HepG2 (cell line): ENCODE data around the gene ELMOD3. TPM values are rescaled to one million over a fixed set of nuclear protein-coding genes. Genes with fewer than 3 reads are reported as not detected.

Experiments
- ATAC-seq: fragments of 200-7000 bp; cut with Tn5 transposase; 3 replicates; pipeline ENCODE4 v1.9.1; 2020; ENCODE audit warnings: mild to moderate bottlenecking, moderate library complexity
- BruUV-seq: library from RNA; stranded (reverse); fragments of 400-500 nt; replicated peaks from 2 replicates; lab custom pipeline; 2021; lab: Mats Ljungman, UMichigan
- CTCF ChIA-PET: fragments of 300-600 bp; formaldehyde crosslinking; extraction: SDS; loops from one replicate; lab custom pipeline; 2021; ENCODE audit warnings: low total read pairs, inconsistent platforms, low intra/inter-chr PET ratio; lab: Yijun Ruan, JAX
- POLR2A ChIA-PET: fragments of 350-600 bp; sonication (Branson Sonifier 250); formaldehyde crosslinking; loops from one replicate; lab custom pipeline; 2020; ENCODE audit warnings: antibody characterized with exemption, inconsistent platforms; lab: Yijun Ruan, JAX
- DNase-seq: peaks from one replicate; pipeline ENCODE4 v3.0.0-alpha.2; 2015; ENCODE audit warnings: low spot score
- FAIRE-seq: peaks from 3 replicates; lab custom pipeline; 2011; peaks lifted over from hg19 to GRCh38; lab: Jason Lieb, UNC
- H2AFZ ChIP-seq: one replicate; pipeline ENCODE4 v1.6.1; 2011; ENCODE audit warnings: low read length, inconsistent platforms
- H3K27ac ChIP-seq: fragments of 300-600 bp; 3 replicates; pipeline ENCODE4 v1.8.0; 2011; ENCODE audit warnings: mixed run types, mild to moderate bottlenecking, mixed read lengths, low read length, inconsistent platforms; ENCODE audit not compliant: insufficient read depth; ENCODE audit errors: extremely low read length
- H3K27me3 ChIP-seq, 2 experiments: fragments of 200-600 bp in 1 of 2; 2 replicates in 1 of 2; 3 replicates in 1 of 2; pipeline versions ENCODE4 v1.6.0 to v1.8.0; 2011; ENCODE audit warnings: low read length in 2 of 2, mild to moderate bottlenecking in 2 of 2, moderate library complexity in 2 of 2, inconsistent platforms in 1 of 2; ENCODE audit not compliant: insufficient read depth in 2 of 2, control insufficient read depth in 1 of 2
- H3K36me3 ChIP-seq, 2 experiments: fragments of 200-600 bp in 1 of 2; replicated peaks in 1 of 2; 2 replicates in 1 of 2; 3 replicates in 1 of 2; pipeline versions ENCODE4 v1.5.1 to v1.8.0; 2011; ENCODE audit warnings: low read length in 2 of 2, inconsistent platforms in 1 of 2; ENCODE audit not compliant: insufficient read depth in 2 of 2, control insufficient read depth in 1 of 2
- H3K4me1 ChIP-seq: 2 replicates; pipeline ENCODE4 v1.5.1; 2012; ENCODE audit warnings: low read length, inconsistent platforms; ENCODE audit not compliant: insufficient read depth
- H3K4me2 ChIP-seq: 2 replicates; pipeline ENCODE4 v1.6.0; 2011; ENCODE audit warnings: low read depth, low read length, inconsistent platforms
- H3K4me3 ChIP-seq, 3 experiments: fragments of 200-600 bp in 1 of 3; sonication (generic), shearing (Covaris generic) in 1 of 3; replicated peaks in 1 of 3; 2 replicates each; pipeline ENCODE4 v1.5.1; 2011 to 2016; ENCODE audit warnings: low read length in 3 of 3, inconsistent platforms in 2 of 3, low read depth in 2 of 3, mild to moderate bottlenecking in 2 of 3, control low read depth in 1 of 3, mixed read lengths in 1 of 3; ENCODE audit not compliant: insufficient read depth in 1 of 3
- H3K79me2 ChIP-seq: one replicate; pipeline ENCODE4 v1.6.1; 2011; ENCODE audit warnings: low read length, inconsistent platforms; ENCODE audit not compliant: insufficient read depth
- H3K9ac ChIP-seq: 2 replicates; pipeline ENCODE4 v1.6.0; 2011; ENCODE audit warnings: mild to moderate bottlenecking, low read depth, low read length, inconsistent platforms; ENCODE audit not compliant: insufficient read depth
- H3K9me3 ChIP-seq: 2 replicates; pipeline ENCODE4 v1.5.1; 2012; ENCODE audit warnings: mild to moderate bottlenecking, low read length
- H4K20me1 ChIP-seq: 2 replicates; pipeline ENCODE4 v1.6.0; 2011; ENCODE audit warnings: inconsistent platforms, mild to moderate bottlenecking, low read length, moderate library complexity; ENCODE audit not compliant: insufficient read depth
- CBX2 ChIP-seq, 2 experiments: fragments of 200-600 bp in 1 of 2; sonication (generic); formaldehyde crosslinking in 1 of 2; IDR thresholded peaks; 2 replicates each; pipeline versions ENCODE4 v1.7.0 to v1.8.1; 2018 to 2022; ENCODE audit warnings: low read depth in 2 of 2, low read length in 1 of 2, mild to moderate bottlenecking in 1 of 2, missing genetic modification reagents in 1 of 2
- DBP ChIP-seq: sonication (generic); formaldehyde crosslinking; IDR thresholded peaks from 2 replicates; pipeline ENCODE4 v1.4.0; 2020; ENCODE audit warnings: missing genetic modification reagents; ENCODE audit errors: not compliant biosample characterization
- ELK4 ChIP-seq: sonication (generic); formaldehyde crosslinking; IDR thresholded peaks from 2 replicates; pipeline ENCODE4 v1.9.0; 2021; ENCODE audit warnings: missing genetic modification reagents, borderline replicate concordance
- HOXA3 ChIP-seq: sonication (generic); formaldehyde crosslinking; IDR thresholded peaks from 2 replicates; pipeline ENCODE4 v1.5.0; 2020; ENCODE audit warnings: missing genetic modification reagents
- HOXA9 ChIP-seq: sonication (generic); formaldehyde crosslinking; IDR thresholded peaks from 2 replicates; pipeline ENCODE4 v1.8.1; 2022; ENCODE audit warnings: missing genetic modification reagents, mild to moderate bottlenecking, moderate library complexity, borderline replicate concordance
- KDM4B ChIP-seq: sonication (generic); formaldehyde crosslinking; IDR thresholded peaks from 2 replicates; pipeline ENCODE4 v1.4.0; 2020; ENCODE audit warnings: missing genetic modification reagents
- NR0B2 ChIP-seq: sonication (generic); formaldehyde crosslinking; IDR thresholded peaks from 2 replicates; pipeline ENCODE4 v1.4.0; 2020; ENCODE audit warnings: mild to moderate bottlenecking, missing genetic modification reagents
- NR2F2 ChIP-seq: IDR thresholded peaks from 2 replicates; pipeline ENCODE4 v1.6.1; 2012; ENCODE audit warnings: low read depth, inconsistent platforms, borderline replicate concordance
- PITX1 ChIP-seq: sonication (generic); formaldehyde crosslinking; IDR thresholded peaks from 2 replicates; pipeline ENCODE4 v1.5.1; 2020; ENCODE audit warnings: mild to moderate bottlenecking, missing genetic modification reagents
- RBM39 ChIP-seq: fragments of 200-400 bp; formaldehyde crosslinking; IDR thresholded peaks from one replicate; pipeline ENCODE4 v1.6.1; 2018; ENCODE audit warnings: antibody characterized with exemption, mild to moderate bottlenecking, low read depth, low read length; ENCODE audit not compliant: poor library complexity, severe bottlenecking
- SOX13 ChIP-seq, 3 experiments: fragments of 450-650 bp in 1 of 3; sonication (generic) in 1 of 3; formaldehyde crosslinking in 1 of 3; IDR thresholded peaks in 2 of 3; conservative IDR thresholded peaks in 1 of 3; 2 replicates each; pipeline versions ENCODE4 v1.5.0 to v1.6.1; 2016 to 2020; ENCODE audit warnings: antibody characterized with exemption in 1 of 3, mild to moderate bottlenecking in 1 of 3, missing compliant biosample characterization in 1 of 3, missing genetic modification reagents in 1 of 3, moderate library complexity in 1 of 3
- TRIM22 ChIP-seq: fragments of 450-650 bp; IDR thresholded peaks from 2 replicates; pipeline ENCODE4 v1.6.1; 2017
- XBP1 ChIP-seq: sonication (generic); formaldehyde crosslinking; IDR thresholded peaks from 2 replicates; pipeline ENCODE4 v1.5.0; 2020; ENCODE audit warnings: missing genetic modification reagents
- ZBTB25 ChIP-seq: IDR thresholded peaks from 2 replicates; pipeline ENCODE4 v1.6.1; 2018; ENCODE audit warnings: missing genetic modification reagents
- ZNF230 ChIP-seq: sonication (generic); formaldehyde crosslinking; IDR thresholded peaks from 2 replicates; pipeline ENCODE4 v1.4.0; 2020; ENCODE audit warnings: mild to moderate bottlenecking, missing genetic modification reagents
- ZNF383 ChIP-seq: sonication (generic); formaldehyde crosslinking; IDR thresholded peaks from 2 replicates; pipeline ENCODE4 v1.4.0; 2020; ENCODE audit warnings: missing genetic modification reagents, mild to moderate bottlenecking, borderline replicate concordance
- ZNF432 ChIP-seq: sonication (generic); formaldehyde crosslinking; IDR thresholded peaks from 2 replicates; pipeline ENCODE4 v1.5.0; 2020; ENCODE audit warnings: missing genetic modification reagents, mild to moderate bottlenecking, borderline replicate concordance
- ZNF549 ChIP-seq: sonication (generic); formaldehyde crosslinking; IDR thresholded peaks from 2 replicates; pipeline ENCODE4 v1.5.0; 2020; ENCODE audit warnings: missing genetic modification reagents
- ZNF670 ChIP-seq: sonication (generic); formaldehyde crosslinking; IDR thresholded peaks from 2 replicates; pipeline ENCODE4 v1.8.0; 2022; ENCODE audit warnings: mild to moderate bottlenecking, missing genetic modification reagents, borderline replicate concordance
- ZNF792 ChIP-seq: IDR thresholded peaks from 2 replicates; pipeline ENCODE4 v1.6.1; 2016
- WGBS: methylation state at CpG from one replicate; pipeline ENCODE4 v1.1.6; 2017; ENCODE audit warnings: low lambda C conversion rate; 5-methylcytosine and 5-hydroxymethylcytosine counted together
- in situ Hi-C: cut with HindIII; loops from 2 replicates; pipeline ENCODE4 v1.10.0; 2017; ENCODE audit warnings: low pct_unique_long_range_greater_than_20kb; ENCODE audit not compliant: extremely low pct_ligation_motif_present
- intact Hi-C: fragments of 100-400 bp; cut with micrococcal nuclease; formaldehyde crosslinking; loops from one replicate; pipeline ENCODE4 v1.10.0; 2022; ENCODE audit not compliant: unreplicated experiment
- polyA plus RNA-seq, 8 experiments: library from polyadenylated mRNA; depleted of rRNA in 3 of 8; stranded (reverse) in 7 of 8; unstranded in 1 of 8; fragments of >200 nt; fragmentation: Illumina TruSeq in 4 of 8; extraction: Trizol in 4 of 8; gene quantifications; 2 replicates each; pipeline versions ENCODE4 v1.2.1 to v1.2.3, GENCODE V29; 2011 to 2016; ENCODE audit warnings: low read depth in 4 of 8, missing spikeins in 1 of 8, mixed read lengths in 1 of 8; ENCODE audit not compliant: insufficient read depth in 1 of 8
- total RNA-seq, 5 experiments: library from RNA; depleted of rRNA; stranded (reverse); fragments of >200 nt; fragmentation: Illumina TruSeq; extraction: Trizol; gene quantifications; 2 replicates each; pipeline ENCODE4 v1.2.3, GENCODE V29; 2016; ENCODE audit warnings: low read depth in 1 of 5

The ELMOD3 gene
- total and polyA plus RNA-seq, 2 of the 13 experiments (the other 11 are each of a cell fraction or from before 2014, with no cell fraction given): 13.3 to 19.5 TPM

GRCh38 chr2:85400023-85400422 is 45.5 kb downstream of the ELMOD3 start:
- intact Hi-C loops: no loop called here
- Histone ChIP-seq H3K9ac (no peak overlapping the region), H3K79me2 (no peaks in the 10 kb centered on the region), H3K36me3 (no peaks in the 10 kb centered on the region), H3K4me2 (no peak overlapping the region), H3K4me3 (no peak overlapping the region), H3K27me3 (no peaks in the 10 kb centered on the region), H3K4me1 (peaks cover 38% of the 10 kb centered on the region), H3K27ac (no peak overlapping the region), H2AFZ (no peak overlapping the region), H4K20me1 (no peaks in the 10 kb centered on the region), H3K9me3 (no peaks in the 10 kb centered on the region)
- in situ Hi-C loops: no loop called here
- FAIRE-seq (no peak), ATAC-seq (peak; percentile 23), DNase-seq (peak; percentile 39)
- WGBS: 41% methylated on average over 8 of the region's 8 CpGs
- POLR2A ChIA-PET: interaction anchor here (0.7 to 3.4 kb wide), 6 partner anchors 19 to 195 kb away, joined by 3 to 13 read pairs (median 4); partner anchors contain the start of genes MAT2A, RNF181, SH2D6 and TGOLN2
- CTCF ChIA-PET: no interaction called here
- BruUV-seq: no TSS peak
- no peak for TF ChIP-seq CBX2 (IDR thresholded peaks at IDR 0.05; ENCODE audit: low read depth, low read length)
- no peak for TF ChIP-seq CBX2 (CRISPR knock-in tag; IDR thresholded peaks at IDR 0.05; ENCODE audit: low read depth)
- 0 out of 2 replicates have a peak, but pooled peaks have one; percentile 40 for TF ChIP-seq ZNF383 (CRISPR knock-in tag)
- TF ChIP-seq TRIM22: no peak
- TF ChIP-seq ZNF792 (CRISPR knock-in tag): 0 out of 2 replicates have a peak, but pooled peaks have one; percentile 45
- no peak for TF ChIP-seq ZNF432 (CRISPR knock-in tag)
- no peak for TF ChIP-seq SOX13 (IDR thresholded peaks at IDR 0.05)
- peak in 1 of 2 experiments; percentile 22; a peak in 1 of 4 replicates for TF ChIP-seq SOX13 (CRISPR knock-in tag; conservative IDR thresholded peaks at IDR 0.05 in 1 of 2, IDR thresholded peaks at IDR 0.05 in 1 of 2)
- TF ChIP-seq ZBTB25 (CRISPR knock-in tag): no peak
- TF ChIP-seq NR2F2: no peak
- TF ChIP-seq KDM4B (CRISPR knock-in tag): no peak
- TF ChIP-seq HOXA9: no peak
- TF ChIP-seq DBP: no peak
- no peak for TF ChIP-seq NR0B2 (CRISPR knock-in tag)
- TF ChIP-seq ZNF230: 0 out of 2 replicates have a peak, but pooled peaks have one; percentile 33
- peak; percentile 20; the same call in 1 of the 2 replicates for TF ChIP-seq PITX1
- TF ChIP-seq XBP1 (CRISPR knock-in tag): no peak
- TF ChIP-seq ZNF670 (CRISPR knock-in tag): no peak
- no peak for TF ChIP-seq RBM39
- TF ChIP-seq ZNF549 (CRISPR knock-in tag): no peak
- no peak for TF ChIP-seq ELK4
- TF ChIP-seq HOXA3 (CRISPR knock-in tag): peak; percentile 54
